SK-N-MC (cell line): ENCODE results near the gene ZFYVE28.
"Not testable (repeated sequence)": the region's sequence is repeated elsewhere in the genome, so short reads cannot be mapped to it uniquely, and the experiment has no call there.

Source experiments
- DNase-seq: peaks from one replicate; pipeline ENCODE4 v3.0.0-alpha.2; 2011; ENCODE audit warnings: low read depth, low spot score
- H3K27ac ChIP-seq: fragments of 200-600 bp; sonication (generic); 2 replicates; pipeline ENCODE4 v1.5.1; 2016; ENCODE audit warnings: mixed run types
- H3K36me3 ChIP-seq: fragments of 200-600 bp; sonication (generic); 2 replicates; pipeline ENCODE4 v1.6.1; 2017; ENCODE audit warnings: antibody characterized with exemption, low read length, mixed read lengths; ENCODE audit not compliant: insufficient read depth
- H3K4me3 ChIP-seq: fragments of 200-600 bp; sonication (generic); 2 replicates; pipeline ENCODE4 v1.5.1; 2016
- H3K9ac ChIP-seq: fragments of 200-600 bp; sonication (generic); 2 replicates; pipeline ENCODE4 v1.8.0; 2017; ENCODE audit warnings: mixed run types, mixed read lengths; ENCODE audit not compliant: insufficient read length
- H3K9me3 ChIP-seq: fragments of 200-600 bp; sonication (generic); 2 replicates; pipeline ENCODE4 v1.6.1; 2017; ENCODE audit warnings: low read depth, mild to moderate bottlenecking, antibody characterized with exemption, low read length, moderate library complexity, mixed read lengths
- EZH2 ChIP-seq: fragments of 200-600 bp; sonication (generic); IDR thresholded peaks from one replicate; pipeline ENCODE4 v1.6.1; 2017; ENCODE audit warnings: antibody characterized with exemption
- FOXP2 ChIP-seq: optimal IDR thresholded peaks from 2 replicates; pipeline ENCODE3; 2011; ENCODE audit warnings: mild to moderate bottlenecking, moderate library complexity; ENCODE audit not compliant: insufficient read depth; ENCODE audit errors: extremely low read length, control extremely low read depth
- POLR2AphosphoS5 ChIP-seq: IDR thresholded peaks from 2 replicates; pipeline ENCODE4 v1.6.1; 2012; ENCODE audit warnings: mild to moderate bottlenecking, low read depth, low read length, borderline replicate concordance

The ZFYVE28 gene

DNA sequence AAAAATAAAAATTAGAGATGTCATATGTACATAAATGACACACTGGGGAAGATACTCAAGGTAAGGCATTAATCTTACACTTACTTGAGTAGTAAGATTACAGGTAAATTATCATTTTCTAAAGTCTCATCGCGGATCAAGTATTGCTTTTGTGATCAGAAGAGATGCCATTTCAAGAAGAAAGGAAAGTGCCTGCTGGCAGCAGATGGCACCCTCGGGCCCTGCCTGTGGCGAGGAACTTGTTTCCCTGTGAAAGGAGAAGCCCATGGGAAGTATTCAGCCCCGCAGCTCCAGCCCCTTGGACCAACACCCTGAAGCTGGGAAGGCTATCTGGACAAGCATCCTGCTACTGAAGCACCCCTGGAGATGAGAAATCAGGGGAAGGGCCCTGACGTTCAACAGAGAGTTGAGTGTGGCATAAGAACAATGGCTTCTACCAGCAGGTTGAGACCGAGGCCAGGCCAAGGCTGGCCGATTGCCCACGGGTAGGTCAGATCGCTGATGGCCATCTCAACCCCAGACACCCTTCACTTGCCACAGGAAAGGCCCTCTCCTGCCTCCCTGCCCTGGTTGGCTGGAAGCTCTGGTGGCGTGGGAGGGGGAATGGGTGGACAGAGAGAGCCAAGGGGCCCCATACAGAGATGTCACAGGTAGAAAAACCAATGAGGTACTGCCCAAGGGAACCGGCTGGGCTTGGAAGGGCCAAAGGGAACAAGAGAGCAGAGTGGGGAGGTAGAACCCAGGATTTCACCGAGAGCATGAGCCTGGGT, 137.7 kb downstream of the ZFYVE28 start:
- H3K27ac ChIP-seq: no peak overlapping the region
- TF ChIP-seq POLR2AphosphoS5: no peak
- no peak for TF ChIP-seq EZH2
- no peak for TF ChIP-seq FOXP2
- no peaks in the 10 kb centered on the region for H3K9me3 ChIP-seq
- no peaks in the 10 kb centered on the region for H3K36me3 ChIP-seq
- no peak overlapping the region for H3K9ac ChIP-seq
- DNase-seq: no peak
- no peak overlapping the region for H3K4me3 ChIP-seq

DNA sequence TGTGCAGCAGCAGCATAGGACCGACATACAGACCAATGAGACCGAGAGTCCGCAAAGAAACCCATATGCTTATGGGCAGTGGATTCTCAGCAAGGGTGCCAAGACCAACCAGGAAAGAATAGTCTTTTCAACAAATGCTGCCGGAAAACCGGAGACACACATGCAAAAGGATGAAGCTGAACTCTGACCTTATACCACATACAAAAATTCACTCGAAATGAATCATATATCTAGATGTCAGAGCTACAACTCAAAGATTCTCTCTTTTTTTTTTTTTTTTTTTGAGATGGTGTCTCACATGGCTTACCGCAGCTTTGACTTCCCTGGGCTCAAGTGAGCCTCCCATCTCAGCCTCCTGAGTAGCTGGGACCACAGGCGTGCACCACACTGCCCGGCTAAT, 140.5 kb downstream of the ZFYVE28 start:
- Histone ChIP-seq H3K4me3 (no peak overlapping the region), H3K36me3 (no peaks in the 10 kb centered on the region), H3K9ac (no peak overlapping the region), H3K9me3 (no peaks in the 10 kb centered on the region), H3K27ac (no peak overlapping the region)
- TF ChIP-seq POLR2AphosphoS5: no peak
- no peak for TF ChIP-seq EZH2
- TF ChIP-seq FOXP2: no peak
- no peak for DNase-seq

- Histone ChIP-seq H3K4me3 (no peak overlapping the region), H3K9ac (no peak overlapping the region), H3K9me3 (no peaks in the 10 kb centered on the region), H3K36me3 (no peaks in the 10 kb centered on the region), H3K27ac (no peak overlapping the region)
- TF ChIP-seq EZH2: no peak
- TF ChIP-seq FOXP2: no peak
- TF ChIP-seq POLR2AphosphoS5: no peak
- DNase-seq: no peak
These were observed 141.7 kb downstream of the ZFYVE28 start for GRCh38 chr4:2276581-2277325.

GRCh38 chr4:2275546-2276251, 142.7 kb downstream of the ZFYVE28 start:
- no peak overlapping the region for H3K4me3 ChIP-seq
- DNase-seq: no peak
- H3K9me3 ChIP-seq: no peaks in the 10 kb centered on the region
- H3K9ac ChIP-seq: no peak overlapping the region
- H3K27ac ChIP-seq: no peak overlapping the region
- no peaks in the 10 kb centered on the region for H3K36me3 ChIP-seq
- TF ChIP-seq FOXP2 (no peak), EZH2 (no peak), POLR2AphosphoS5 (no peak)

DNA sequence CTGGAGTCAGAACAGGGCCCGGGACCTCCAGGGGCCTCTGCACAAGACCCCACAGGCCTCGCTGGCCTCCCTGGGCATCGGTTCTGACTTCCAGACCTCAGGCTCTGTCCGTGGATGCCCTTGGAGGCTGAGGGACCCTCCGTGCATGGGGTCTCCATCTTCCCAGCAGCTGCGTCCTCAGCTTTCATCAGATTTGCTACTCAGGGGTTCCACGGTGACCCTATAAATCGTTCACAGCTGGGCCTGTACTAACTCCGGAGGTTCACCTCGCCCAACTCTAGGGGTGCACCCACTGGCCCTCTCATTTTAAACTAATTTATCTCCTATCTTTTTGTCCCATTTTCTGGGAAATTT, 143.4 kb downstream of the ZFYVE28 start:
- not testable (repeated sequence) for DNase-seq, H3K27ac ChIP-seq, H3K9ac ChIP-seq, H3K9me3 ChIP-seq, H3K36me3 ChIP-seq, H3K4me3 ChIP-seq

DNA sequence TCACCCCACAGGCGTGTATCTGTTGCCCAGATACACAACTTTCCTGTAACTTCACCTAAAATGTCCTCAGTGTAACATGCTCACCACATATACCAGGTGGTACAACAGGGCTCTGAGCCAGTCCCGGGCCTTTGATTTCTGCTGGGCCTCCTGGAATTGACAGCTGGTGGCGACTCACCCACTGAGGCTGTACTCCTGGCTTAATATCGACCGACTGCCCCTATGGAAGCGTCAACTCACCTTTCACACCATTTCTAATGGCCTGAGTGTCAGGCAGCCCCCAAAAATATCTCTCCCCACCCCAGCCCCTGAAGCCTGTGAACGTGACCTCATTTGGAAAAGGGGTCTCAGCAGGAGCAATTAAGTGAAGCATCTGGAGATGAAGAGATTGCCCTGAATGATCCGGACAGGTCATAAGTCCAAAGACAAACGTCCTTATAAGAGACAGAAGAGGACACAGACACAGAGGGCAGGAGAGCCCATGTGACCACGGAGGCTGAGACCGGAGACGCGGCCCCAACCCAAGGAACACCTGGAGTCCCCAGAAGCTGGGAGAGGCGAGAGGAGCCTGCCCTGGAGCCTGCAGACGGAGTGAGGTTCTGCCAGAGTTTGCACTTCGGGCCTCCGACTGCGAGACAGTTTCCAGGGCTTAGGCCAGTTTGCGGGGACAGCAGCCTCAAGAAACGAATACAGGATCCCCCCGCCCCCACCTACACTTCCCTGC, 144.0 kb downstream of the ZFYVE28 start:
- H3K9ac ChIP-seq: no peak overlapping the region
- no peak overlapping the region for H3K27ac ChIP-seq
- no peak overlapping the region for H3K4me3 ChIP-seq
- DNase-seq: no peak
- H3K9me3 ChIP-seq: no peaks in the 10 kb centered on the region
- H3K36me3 ChIP-seq: no peaks in the 10 kb centered on the region
- TF ChIP-seq FOXP2 (no peak), EZH2 (no peak), POLR2AphosphoS5 (no peak)

DNA sequence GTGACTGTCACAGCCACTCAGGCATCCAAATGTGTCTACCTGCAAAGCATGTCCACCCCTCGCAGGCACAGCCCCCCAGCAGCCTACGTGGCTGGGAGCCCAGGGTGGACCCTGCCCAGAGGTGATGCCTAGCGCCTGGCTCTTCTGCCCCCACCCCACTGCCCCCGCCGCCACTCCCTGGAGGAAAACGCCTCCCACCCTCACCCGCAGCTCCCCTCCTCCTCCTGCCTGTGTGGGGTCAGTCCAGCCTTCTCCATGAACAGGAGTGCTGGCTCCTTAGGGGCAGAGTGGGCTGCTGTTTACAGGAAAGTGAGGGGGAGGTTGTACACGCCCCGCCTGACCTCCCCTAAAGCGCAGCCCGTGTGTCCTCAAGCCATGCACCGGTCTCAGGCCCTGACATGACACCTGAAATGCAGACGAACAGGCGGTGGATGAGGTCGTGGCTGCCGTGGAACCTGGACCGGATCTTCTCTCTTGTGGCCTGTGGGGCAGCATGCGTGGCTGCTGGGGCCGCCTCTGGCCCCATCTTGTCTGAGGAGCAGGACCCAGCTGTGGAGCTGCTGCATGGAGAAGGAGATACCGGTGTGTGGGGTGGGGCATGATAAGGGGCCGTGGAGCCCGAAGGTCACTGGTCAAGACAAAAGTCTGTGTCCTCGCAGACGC, 144.7 kb downstream of the ZFYVE28 start:
- H3K4me3 ChIP-seq: no peak overlapping the region
- H3K27ac ChIP-seq: no peak overlapping the region
- H3K9ac ChIP-seq: no peak overlapping the region
- DNase-seq: no peak
- H3K36me3 ChIP-seq: no peaks in the 10 kb centered on the region
- H3K9me3 ChIP-seq: no peaks in the 10 kb centered on the region
- TF ChIP-seq FOXP2: no peak
- no peak for TF ChIP-seq POLR2AphosphoS5
- no peak for TF ChIP-seq EZH2
